CD4-positive, CD25-positive, alpha-beta regulatory T cell (primary cell): ENCODE results near the gene DOK6. TPM values are rescaled to one million over a fixed set of nuclear protein-coding genes. Genes with fewer than 3 reads are reported as not detected.

Source experiments
- ATAC-seq, 2 donors: fragments of 150-1000 bp; cut with Tn5 transposase; one replicate each; pipeline ENCODE4 v1.10.0; 2021; ENCODE audit warnings: low read depth in 2 of 2, moderate number of reproducible peaks in 2 of 2, moderate library complexity in 1 of 2
- DNase-seq, 3 donors: peaks; one replicate each; pipeline versions ENCODE4 v3.0.0 to v3.0.0-alpha.2; 2012 to 2022; ENCODE audit warnings: mixed read lengths in 1 of 3
- H3K27ac ChIP-seq: one replicate; pipeline ENCODE4 v1.7.0; 2013; ENCODE audit warnings: mild to moderate bottlenecking, low read length; ENCODE audit not compliant: insufficient read depth, poor library complexity, severe bottlenecking
- H3K27me3 ChIP-seq: one replicate; pipeline ENCODE4 v1.7.0; 2013; ENCODE audit warnings: low read length; ENCODE audit not compliant: control insufficient read depth, insufficient read depth
- H3K36me3 ChIP-seq: one replicate; pipeline ENCODE4 v1.7.0; 2013; ENCODE audit warnings: mild to moderate bottlenecking, low read length, moderate library complexity; ENCODE audit not compliant: control insufficient read depth, insufficient read depth
- H3K4me1 ChIP-seq: 2 replicates; pipeline ENCODE4 v1.7.0; 2013; ENCODE audit warnings: mild to moderate bottlenecking, low read length; ENCODE audit not compliant: insufficient read depth, control insufficient read depth, poor library complexity, severe bottlenecking
- H3K4me3 ChIP-seq: one replicate; pipeline ENCODE4 v1.7.0; 2013; ENCODE audit warnings: low read depth, mild to moderate bottlenecking, low read length, moderate library complexity
- H3K9me3 ChIP-seq, 2 experiments: 1 replicate in 1 of 2; 2 replicates in 1 of 2; pipeline ENCODE4 v1.7.0; 2013; ENCODE audit warnings: low read length in 2 of 2, mild to moderate bottlenecking in 1 of 2, moderate library complexity in 1 of 2; ENCODE audit not compliant: control insufficient read depth in 2 of 2
- H3K27ac Mint-ChIP-seq, 3 donors: one replicate each; pipeline ENCODE4 v1.8.0; 2020 to 2022; ENCODE audit warnings: mild to moderate bottlenecking in 3 of 3, mixed read lengths in 3 of 3, moderate library complexity in 2 of 3
- H3K27me3 Mint-ChIP-seq: one replicate; pipeline ENCODE4 v1.8.0; 2022; ENCODE audit warnings: mild to moderate bottlenecking, mixed read lengths
- H3K36me3 Mint-ChIP-seq: one replicate; pipeline ENCODE4 v1.8.0; 2020; ENCODE audit warnings: mixed read lengths
- H3K4me1 Mint-ChIP-seq, 4 donors: one replicate each; pipeline ENCODE4 v1.8.0; 2020 to 2022; ENCODE audit warnings: mixed read lengths in 4 of 4, mild to moderate bottlenecking in 1 of 4
- H3K4me3 Mint-ChIP-seq, 4 donors: one replicate each; pipeline ENCODE4 v1.8.0; 2020 to 2022; ENCODE audit warnings: mild to moderate bottlenecking in 4 of 4, mixed read lengths in 4 of 4, moderate library complexity in 3 of 4
- H3K9me3 Mint-ChIP-seq, 7 donors: one replicate each; pipeline ENCODE4 v1.8.0; 2020 to 2022; ENCODE audit warnings: mixed read lengths in 7 of 7, mild to moderate bottlenecking in 3 of 7, moderate library complexity in 2 of 7
- polyA plus RNA-seq, 4 donors: library from polyadenylated mRNA; unstranded; fragments of 300-500 nt; fragmentation: Illumina TruSeq; gene quantifications; one replicate each; pipeline ENCODE4 v1.2.3, GENCODE V29; 2021
- total RNA-seq: library from RNA; stranded (reverse); gene quantifications from one replicate; pipeline ENCODE4 v1.2.3, GENCODE V29; 2022

DOK6 gene
- total and polyA plus RNA-seq, 5 donors from 2014 or later, result 0.03 TPM; not detected in 4

GRCh38 chr18:69840001-69840400 is 439.3 kb downstream of the DOK6 start:
- Mint-ChIP-seq H3K9me3 (no peaks in the 10 kb centered on the region), H3K27me3 (no peaks in the 10 kb centered on the region), H3K36me3 (no peaks in the 10 kb centered on the region), H3K4me1 (no peaks in the 10 kb centered on the region), H3K4me3 (no peak overlapping the region), H3K27ac (peak overlapping the region in 1 of 3 donors; percentile 63)
- H3K27me3 ChIP-seq, result no peaks in the 10 kb centered on the region
- H3K36me3 ChIP-seq, result no peaks in the 10 kb centered on the region
- H3K4me1 ChIP-seq, result no peaks in the 10 kb centered on the region
- no peak overlapping the region for H3K4me3 ChIP-seq
- ATAC-seq (no peak), DNase-seq (no peak)
- no peaks in the 10 kb centered on the region for H3K9me3 ChIP-seq
- H3K27ac ChIP-seq, result no peak overlapping the region

- no peaks in the 10 kb centered on the region for H3K9me3 Mint-ChIP-seq
- Histone ChIP-seq H3K9me3 (no peaks in the 10 kb centered on the region), H3K4me1 (no peaks in the 10 kb centered on the region), H3K4me3 (no peak overlapping the region), H3K27ac (no peak overlapping the region), H3K36me3 (no peaks in the 10 kb centered on the region), H3K27me3 (no peaks in the 10 kb centered on the region)
- H3K27me3 Mint-ChIP-seq, result no peaks in the 10 kb centered on the region
- H3K4me1 Mint-ChIP-seq, result no peaks in the 10 kb centered on the region
- no peak for DNase-seq
- ATAC-seq, result no peak
- no peaks in the 10 kb centered on the region for H3K36me3 Mint-ChIP-seq
- no peak overlapping the region for H3K4me3 Mint-ChIP-seq
- no peak overlapping the region for H3K27ac Mint-ChIP-seq
These were observed 439.8 kb downstream of the DOK6 start for GRCh38 chr18:69840445-69840844.

- Mint-ChIP-seq H3K27ac (no peak overlapping the region), H3K4me3 (no peak overlapping the region), H3K36me3 (no peaks in the 10 kb centered on the region), H3K4me1 (no peaks in the 10 kb centered on the region), H3K27me3 (no peaks in the 10 kb centered on the region), H3K9me3 (no peaks in the 10 kb centered on the region)
- Histone ChIP-seq H3K9me3 (no peaks in the 10 kb centered on the region), H3K4me1 (no peaks in the 10 kb centered on the region), H3K36me3 (no peaks in the 10 kb centered on the region), H3K27me3 (no peaks in the 10 kb centered on the region), H3K4me3 (no peak overlapping the region), H3K27ac (no peak overlapping the region)
- DNase-seq (no peak), ATAC-seq (no peak)
These were observed 440.4 kb downstream of the DOK6 start for GRCh38 chr18:69841117-69841516.

GRCh38 chr18:69843015-69843414 is 442.3 kb downstream of the DOK6 start:
- Mint-ChIP-seq H3K27ac (no peak overlapping the region), H3K27me3 (no peaks in the 10 kb centered on the region), H3K36me3 (no peaks in the 10 kb centered on the region), H3K4me1 (no peaks in the 10 kb centered on the region), H3K4me3 (no peak overlapping the region), H3K9me3 (no peaks in the 10 kb centered on the region)
- H3K27ac ChIP-seq, result no peak overlapping the region
- ATAC-seq (no peak), DNase-seq (no peak)
- H3K9me3 ChIP-seq, result no peaks in the 10 kb centered on the region
- H3K4me3 ChIP-seq, result no peak overlapping the region
- H3K4me1 ChIP-seq, result no peaks in the 10 kb centered on the region
- no peaks in the 10 kb centered on the region for H3K27me3 ChIP-seq
- no peaks in the 10 kb centered on the region for H3K36me3 ChIP-seq

GRCh38 chr18:69844656-69845055 is 444.0 kb downstream of the DOK6 start:
- Histone ChIP-seq H3K27ac (no peak overlapping the region), H3K9me3 (no peaks in the 10 kb centered on the region), H3K36me3 (no peaks in the 10 kb centered on the region), H3K4me1 (no peaks in the 10 kb centered on the region), H3K27me3 (no peaks in the 10 kb centered on the region), H3K4me3 (no peak overlapping the region)
- no peak for DNase-seq
- no peak overlapping the region for H3K27ac Mint-ChIP-seq
- no peak for ATAC-seq
- H3K4me3 Mint-ChIP-seq, result no peak overlapping the region
- H3K9me3 Mint-ChIP-seq, result no peaks in the 10 kb centered on the region
- H3K36me3 Mint-ChIP-seq, result no peaks in the 10 kb centered on the region
- H3K27me3 Mint-ChIP-seq, result no peaks in the 10 kb centered on the region
- no peaks in the 10 kb centered on the region for H3K4me1 Mint-ChIP-seq

GRCh38 chr18:69845593-69846506 is 445.2 kb downstream of the DOK6 start:
- Mint-ChIP-seq H3K27me3 (no peaks in the 10 kb centered on the region), H3K4me3 (no peak overlapping the region), H3K36me3 (no peaks in the 10 kb centered on the region), H3K27ac (no peak overlapping the region), H3K9me3 (no peaks in the 10 kb centered on the region), H3K4me1 (no peaks in the 10 kb centered on the region)
- DNase-seq (peak in 1 of 3 donors; percentile 8), ATAC-seq (no peak)
- Histone ChIP-seq H3K4me1 (no peaks in the 10 kb centered on the region), H3K4me3 (no peak overlapping the region), H3K36me3 (no peaks in the 10 kb centered on the region), H3K9me3 (no peaks in the 10 kb centered on the region), H3K27me3 (no peaks in the 10 kb centered on the region), H3K27ac (no peak overlapping the region)

GRCh38 chr18:69853051-69853450 is 452.4 kb downstream of the DOK6 start:
- Histone ChIP-seq H3K27me3 (no peaks in the 10 kb centered on the region), H3K9me3 (no peaks in the 10 kb centered on the region), H3K4me1 (no peaks in the 10 kb centered on the region), H3K4me3 (no peak overlapping the region), H3K27ac (no peak overlapping the region), H3K36me3 (no peaks in the 10 kb centered on the region)
- Mint-ChIP-seq H3K27ac (no peak overlapping the region), H3K9me3 (no peaks in the 10 kb centered on the region), H3K4me3 (no peak overlapping the region), H3K36me3 (peaks cover 9% of the 10 kb centered on the region), H3K4me1 (peaks cover 0 to 7% (median 0%) of the 10 kb centered on the region in 4 donors), H3K27me3 (no peaks in the 10 kb centered on the region)
- ATAC-seq, result no peak
- no peak for DNase-seq

GRCh38 chr18:69854455-69854854 is 453.8 kb downstream of the DOK6 start:
- no peak overlapping the region for H3K27ac ChIP-seq
- ATAC-seq, result no peak
- H3K27ac Mint-ChIP-seq, result no peak overlapping the region
- no peaks in the 10 kb centered on the region for H3K9me3 ChIP-seq
- DNase-seq, result no peak
- peaks cover 0 to 7% (median 0%) of the 10 kb centered on the region in 4 donors for H3K4me1 Mint-ChIP-seq
- H3K36me3 ChIP-seq, result no peaks in the 10 kb centered on the region
- H3K4me3 Mint-ChIP-seq, result no peak overlapping the region
- H3K27me3 Mint-ChIP-seq, result no peaks in the 10 kb centered on the region
- no peaks in the 10 kb centered on the region for H3K4me1 ChIP-seq
- no peaks in the 10 kb centered on the region for H3K9me3 Mint-ChIP-seq
- H3K27me3 ChIP-seq, result no peaks in the 10 kb centered on the region
- H3K36me3 Mint-ChIP-seq, result peaks cover 12% of the 10 kb centered on the region
- H3K4me3 ChIP-seq, result no peak overlapping the region
